ENCODE data around the gene FLVCR2.

FLVCR2 gene

GRCh38 chr14:75628816-75629215, 50.4 kb downstream of the FLVCR2 start:
- Histone ChIP-seq H3K36me3 (no peaks in the 10 kb centered on the region), H3K9me3 (no peaks in the 10 kb centered on the region), H3K4me1 (no peaks in the 10 kb centered on the region), H3K27ac (no peak overlapping the region), H3K4me3 (no peak overlapping the region), H3K27me3 (no peaks in the 10 kb centered on the region)
- no peak for TF ChIP-seq CTCF (IDR thresholded peaks at IDR 0.05)
- intact Hi-C loops (cut with DNase I; ENCODE audit: low total_unique reads), result no loop called here
- no peak for DNase-seq

GRCh38 chr14:75630695-75631452, 52.5 kb downstream of the FLVCR2 start:
- no peak overlapping the region for H3K27ac ChIP-seq

GRCh38 chr14:75631453-75631831, 53.0 kb downstream of the FLVCR2 start:
- no peak for TF ChIP-seq CTCF (IDR thresholded peaks at IDR 0.05)
- no peak for DNase-seq
- Histone ChIP-seq H3K27me3 (no peaks in the 10 kb centered on the region), H3K4me3 (no peak overlapping the region), H3K9me3 (no peaks in the 10 kb centered on the region), H3K36me3 (no peaks in the 10 kb centered on the region), H3K4me1 (no peaks in the 10 kb centered on the region), H3K27ac (no peak overlapping the region)
- intact Hi-C loops (cut with DNase I; ENCODE audit: low total_unique reads), result no loop called here

More at GRCh38 chr14:75630695-75631452, 52.5 kb downstream of the FLVCR2 start:
- H3K36me3 ChIP-seq, result no peaks in the 10 kb centered on the region
- intact Hi-C loops (cut with DNase I; ENCODE audit: low total_unique reads), result no loop called here
- TF ChIP-seq CTCF (IDR thresholded peaks at IDR 0.05), result no peak
- H3K9me3 ChIP-seq, result no peaks in the 10 kb centered on the region
- no peaks in the 10 kb centered on the region for H3K27me3 ChIP-seq
- H3K4me1 ChIP-seq, result no peaks in the 10 kb centered on the region
- H3K4me3 ChIP-seq, result no peak overlapping the region
- DNase-seq, result no peak

GRCh38 chr14:75634848-75635247, 56.4 kb downstream of the FLVCR2 start:
- no peaks in the 10 kb centered on the region for H3K9me3 ChIP-seq
- no peaks in the 10 kb centered on the region for H3K4me1 ChIP-seq
- no peak for DNase-seq
- no peaks in the 10 kb centered on the region for H3K27me3 ChIP-seq
- TF ChIP-seq CTCF (IDR thresholded peaks at IDR 0.05), result no peak
- H3K27ac ChIP-seq, result no peak overlapping the region
- no peak overlapping the region for H3K4me3 ChIP-seq
- intact Hi-C loops (cut with DNase I; ENCODE audit: low total_unique reads), result no loop called here
- H3K36me3 ChIP-seq, result no peaks in the 10 kb centered on the region

GRCh38 chr14:75636100-75636692, 57.8 kb downstream of the FLVCR2 start:
- no peak for DNase-seq
- Histone ChIP-seq H3K27me3 (no peaks in the 10 kb centered on the region), H3K36me3 (peaks cover 0 to 2% (median 0%) of the 10 kb centered on the region in 3 donors), H3K27ac (no peak overlapping the region), H3K4me1 (no peaks in the 10 kb centered on the region), H3K4me3 (no peak overlapping the region), H3K9me3 (no peaks in the 10 kb centered on the region)
- intact Hi-C loops (cut with DNase I; ENCODE audit: low total_unique reads), result no loop called here
- no peak for TF ChIP-seq CTCF (IDR thresholded peaks at IDR 0.05)
